Ishikawa (cell line): ENCODE data around the gene PRKAR1A.

Source experiments
- CEBPB ChIP-seq: IDR thresholded peaks from 2 replicates; pipeline ENCODE4 v1.6.1; 2012
- CREB1 ChIP-seq: IDR thresholded peaks from 2 replicates; pipeline ENCODE4 v1.6.1; 2012; ENCODE audit warnings: low read depth
- EGR1 ChIP-seq: IDR thresholded peaks from 2 replicates; pipeline ENCODE4 v1.6.1; 2012
- EP300 ChIP-seq: IDR thresholded peaks from 2 replicates; pipeline ENCODE4 v1.6.1; 2012; ENCODE audit warnings: borderline replicate concordance
- FOXM1 ChIP-seq: IDR thresholded peaks from 2 replicates; pipeline ENCODE4 v1.6.1; 2012; ENCODE audit warnings: low read depth, borderline replicate concordance
- MAX ChIP-seq: IDR thresholded peaks from 2 replicates; pipeline ENCODE4 v1.6.1; 2012
- NFIC ChIP-seq: IDR thresholded peaks from 2 replicates; pipeline ENCODE4 v1.6.1; 2012
- RAD21 ChIP-seq: IDR thresholded peaks from 2 replicates; pipeline ENCODE4 v1.6.1; 2012; ENCODE audit warnings: low read depth
- REST ChIP-seq: IDR thresholded peaks from 2 replicates; pipeline ENCODE4 v1.6.1; 2012; ENCODE audit warnings: low read depth, mild to moderate bottlenecking
- TAF1 ChIP-seq: IDR thresholded peaks from 2 replicates; pipeline ENCODE4 v1.6.1; 2012; ENCODE audit warnings: low read depth, mild to moderate bottlenecking
- TCF12 ChIP-seq: IDR thresholded peaks from 2 replicates; pipeline ENCODE4 v1.6.1; 2012; ENCODE audit warnings: low read depth
- TEAD4 ChIP-seq: IDR thresholded peaks from 2 replicates; pipeline ENCODE4 v1.6.1; 2012
- USF1 ChIP-seq: IDR thresholded peaks from 2 replicates; pipeline ENCODE4 v1.6.1; 2012
- YY1 ChIP-seq: IDR thresholded peaks from 2 replicates; pipeline ENCODE4 v1.6.1; 2012; ENCODE audit warnings: low read depth
- ZBTB7A ChIP-seq: IDR thresholded peaks from 2 replicates; pipeline ENCODE4 v1.6.1; 2012; ENCODE audit warnings: low read depth

Gene PRKAR1A

GRCh38 chr17:68526548-68526947 lies 14.3 kb downstream of the PRKAR1A start:
- TF ChIP-seq EGR1 (no peak), USF1 (no peak), RAD21 (no peak), TAF1 (no peak), TCF12 (no peak), REST (no peak), ZBTB7A (no peak), TEAD4 (no peak), FOXM1 (no peak), NFIC (no peak), EP300 (no peak), CEBPB (no peak), CREB1 (no peak), MAX (no peak), YY1 (no peak)

- TF ChIP-seq CEBPB (no peak), ZBTB7A (no peak), EGR1 (no peak), EP300 (no peak), FOXM1 (no peak), USF1 (no peak), RAD21 (no peak), TEAD4 (no peak), REST (no peak), MAX (no peak)
Observed at GRCh38 chr17:68527314-68527713, 15.1 kb downstream of the PRKAR1A start.

GRCh38 chr17:68531252-68531651 lies 19.0 kb downstream of the PRKAR1A start:
- TF ChIP-seq RAD21 (no peak), EP300 (no peak), REST (no peak), TCF12 (no peak), FOXM1 (no peak)

- TF ChIP-seq RAD21 (no peak), TEAD4 (no peak), FOXM1 (no peak), CEBPB (no peak), EGR1 (no peak), CREB1 (no peak), EP300 (no peak), REST (no peak), ZBTB7A (no peak), MAX (no peak), TCF12 (no peak)
Observed at GRCh38 chr17:68532826-68533225, 20.6 kb downstream of the PRKAR1A start.
